GM23338 (cell line): ENCODE measurements around the gene TRIM71.
A peak's percentile ranks its signal among the peaks of the same experiment; 100 is the strongest.

Experiments used
- CREB1 ChIP-seq: fragments of 250-450 bp; sonication (Bioruptor Pico); IDR thresholded peaks from 2 replicates; pipeline ENCODE4 v1.5.0; 2020; ENCODE audit warnings: low read depth, mild to moderate bottlenecking, moderate library complexity
- ETS1 ChIP-seq: IDR thresholded peaks from 2 replicates; pipeline ENCODE4 v1.6.1; 2016; ENCODE audit warnings: antibody characterized with exemption
- EZH2 ChIP-seq: fragments of 200-600 bp; sonication (generic); IDR thresholded peaks from one replicate; pipeline ENCODE4 v1.8.0; 2017; ENCODE audit warnings: antibody characterized with exemption, mild to moderate bottlenecking, low read depth; ENCODE audit not compliant: unreplicated experiment
- EZH2phosphoT487 ChIP-seq: fragments of 200-600 bp; sonication (generic); IDR thresholded peaks from one replicate; pipeline ENCODE4 v1.8.1; 2018; ENCODE audit warnings: antibody characterized with exemption; ENCODE audit not compliant: unreplicated experiment
- JUNB ChIP-seq: IDR thresholded peaks from one replicate; pipeline ENCODE4 v1.6.1; 2016; ENCODE audit warnings: antibody characterized with exemption; ENCODE audit not compliant: unreplicated experiment
- NANOG ChIP-seq: IDR thresholded peaks from 2 replicates; pipeline ENCODE4 v1.6.1; 2016; ENCODE audit warnings: antibody characterized with exemption, borderline replicate concordance
- POLR2AphosphoS5 ChIP-seq: IDR thresholded peaks from 2 replicates; pipeline ENCODE4 v1.6.1; 2016; ENCODE audit warnings: antibody characterized with exemption, low read depth
- STAT1 ChIP-seq: IDR thresholded peaks from one replicate; pipeline ENCODE4 v1.6.1; 2016; ENCODE audit warnings: antibody characterized with exemption; ENCODE audit not compliant: unreplicated experiment
- ZNF114 ChIP-seq: fragments of 250-450 bp; sonication (Bioruptor Pico); IDR thresholded peaks from 2 replicates; pipeline ENCODE4 v1.5.0; 2020; ENCODE audit warnings: mild to moderate bottlenecking, moderate library complexity
- ZNF331 ChIP-seq: fragments of 250-450 bp; sonication (Bioruptor Pico); IDR thresholded peaks from 2 replicates; pipeline ENCODE4 v1.5.0; 2020; ENCODE audit warnings: low read depth, mild to moderate bottlenecking, moderate library complexity
- TF ChIP-seq, protein P1 (sequence below), 2 experiments: fragments of 200-600 bp in 1 of 2; sonication (generic) in 1 of 2; conservative IDR thresholded peaks; 2 replicates each; pipeline versions ENCODE4 v1.5.1 to v1.6.1; 2016 to 2017; ENCODE audit warnings: antibody characterized with exemption in 2 of 2, low read depth in 2 of 2, mild to moderate bottlenecking in 2 of 2, moderate library complexity in 1 of 2
- TF ChIP-seq, protein P2 (sequence below): IDR thresholded peaks from one replicate; pipeline ENCODE4 v1.6.1; 2018; ENCODE audit warnings: antibody characterized with exemption; ENCODE audit not compliant: unreplicated experiment

DNA sequence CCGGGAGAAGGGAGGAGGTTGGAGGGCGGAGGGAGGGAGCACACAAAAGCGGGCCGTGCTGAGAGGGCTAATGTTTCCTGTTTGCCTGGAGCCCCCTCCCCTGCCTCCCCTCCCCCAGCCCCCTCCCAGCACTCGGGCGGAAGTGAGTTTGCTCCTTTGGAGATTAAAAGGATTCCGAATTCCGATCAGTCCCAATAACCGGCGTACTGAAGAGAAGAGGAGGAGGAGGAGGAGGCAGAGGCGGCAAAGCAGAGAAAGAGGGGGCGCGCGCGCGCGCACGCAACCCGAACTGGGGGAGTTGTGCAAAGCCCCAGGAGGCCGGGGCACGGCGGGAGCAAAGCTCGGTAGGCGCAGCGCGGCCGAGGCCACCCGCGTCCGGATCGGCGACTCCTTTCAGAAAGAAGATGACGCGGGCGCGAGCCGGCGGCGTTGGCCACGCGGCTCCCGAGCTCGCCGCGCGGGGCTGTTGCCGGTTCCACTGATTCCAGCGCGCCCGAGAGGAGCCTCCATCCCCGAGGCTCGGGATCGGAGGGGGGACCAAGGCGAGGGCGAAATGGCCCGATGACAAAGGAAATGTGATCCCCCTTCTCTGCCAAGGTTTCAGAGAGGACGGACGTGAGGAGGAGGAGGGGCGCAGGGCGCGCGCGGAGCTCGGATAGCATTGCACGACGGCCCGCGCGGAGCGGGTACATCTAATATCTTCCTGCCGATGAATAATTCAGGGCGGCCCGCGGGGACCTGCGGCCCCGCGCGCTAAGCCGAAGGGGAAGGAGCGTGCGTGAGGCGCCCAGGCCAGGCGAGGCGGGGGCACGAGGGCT, 1.1 kb upstream of the TRIM71 start:
- TF ChIP-seq, protein P1, sequence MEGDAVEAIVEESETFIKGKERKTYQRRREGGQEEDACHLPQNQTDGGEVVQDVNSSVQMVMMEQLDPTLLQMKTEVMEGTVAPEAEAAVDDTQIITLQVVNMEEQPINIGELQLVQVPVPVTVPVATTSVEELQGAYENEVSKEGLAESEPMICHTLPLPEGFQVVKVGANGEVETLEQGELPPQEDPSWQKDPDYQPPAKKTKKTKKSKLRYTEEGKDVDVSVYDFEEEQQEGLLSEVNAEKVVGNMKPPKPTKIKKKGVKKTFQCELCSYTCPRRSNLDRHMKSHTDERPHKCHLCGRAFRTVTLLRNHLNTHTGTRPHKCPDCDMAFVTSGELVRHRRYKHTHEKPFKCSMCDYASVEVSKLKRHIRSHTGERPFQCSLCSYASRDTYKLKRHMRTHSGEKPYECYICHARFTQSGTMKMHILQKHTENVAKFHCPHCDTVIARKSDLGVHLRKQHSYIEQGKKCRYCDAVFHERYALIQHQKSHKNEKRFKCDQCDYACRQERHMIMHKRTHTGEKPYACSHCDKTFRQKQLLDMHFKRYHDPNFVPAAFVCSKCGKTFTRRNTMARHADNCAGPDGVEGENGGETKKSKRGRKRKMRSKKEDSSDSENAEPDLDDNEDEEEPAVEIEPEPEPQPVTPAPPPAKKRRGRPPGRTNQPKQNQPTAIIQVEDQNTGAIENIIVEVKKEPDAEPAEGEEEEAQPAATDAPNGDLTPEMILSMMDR (conservative IDR thresholded peaks at IDR 0.05; ENCODE audit: low read depth in 2 of 2), result no peak
- TF ChIP-seq EZH2phosphoT487 (no peak), CREB1 (CRISPR knock-in tag) (0 out of 2 replicates have a peak, but pooled peaks have one; percentile 35), EZH2 (no peak), POLR2AphosphoS5 (peak; percentile 86), NANOG (no peak), ZNF114 (CRISPR knock-in tag) (no peak), ZNF331 (CRISPR knock-in tag) (no peak), JUNB (no peak), STAT1 (no peak), ETS1 (no peak; the same call in 1 of the 2 replicates)
- TF ChIP-seq, protein P2, sequence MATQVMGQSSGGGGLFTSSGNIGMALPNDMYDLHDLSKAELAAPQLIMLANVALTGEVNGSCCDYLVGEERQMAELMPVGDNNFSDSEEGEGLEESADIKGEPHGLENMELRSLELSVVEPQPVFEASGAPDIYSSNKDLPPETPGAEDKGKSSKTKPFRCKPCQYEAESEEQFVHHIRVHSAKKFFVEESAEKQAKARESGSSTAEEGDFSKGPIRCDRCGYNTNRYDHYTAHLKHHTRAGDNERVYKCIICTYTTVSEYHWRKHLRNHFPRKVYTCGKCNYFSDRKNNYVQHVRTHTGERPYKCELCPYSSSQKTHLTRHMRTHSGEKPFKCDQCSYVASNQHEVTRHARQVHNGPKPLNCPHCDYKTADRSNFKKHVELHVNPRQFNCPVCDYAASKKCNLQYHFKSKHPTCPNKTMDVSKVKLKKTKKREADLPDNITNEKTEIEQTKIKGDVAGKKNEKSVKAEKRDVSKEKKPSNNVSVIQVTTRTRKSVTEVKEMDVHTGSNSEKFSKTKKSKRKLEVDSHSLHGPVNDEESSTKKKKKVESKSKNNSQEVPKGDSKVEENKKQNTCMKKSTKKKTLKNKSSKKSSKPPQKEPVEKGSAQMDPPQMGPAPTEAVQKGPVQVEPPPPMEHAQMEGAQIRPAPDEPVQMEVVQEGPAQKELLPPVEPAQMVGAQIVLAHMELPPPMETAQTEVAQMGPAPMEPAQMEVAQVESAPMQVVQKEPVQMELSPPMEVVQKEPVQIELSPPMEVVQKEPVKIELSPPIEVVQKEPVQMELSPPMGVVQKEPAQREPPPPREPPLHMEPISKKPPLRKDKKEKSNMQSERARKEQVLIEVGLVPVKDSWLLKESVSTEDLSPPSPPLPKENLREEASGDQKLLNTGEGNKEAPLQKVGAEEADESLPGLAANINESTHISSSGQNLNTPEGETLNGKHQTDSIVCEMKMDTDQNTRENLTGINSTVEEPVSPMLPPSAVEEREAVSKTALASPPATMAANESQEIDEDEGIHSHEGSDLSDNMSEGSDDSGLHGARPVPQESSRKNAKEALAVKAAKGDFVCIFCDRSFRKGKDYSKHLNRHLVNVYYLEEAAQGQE, result no peak
